GM21360 (cell line): ENCODE data around the gene WDR81.
"Not testable (repeated sequence)": the region's sequence is repeated elsewhere in the genome, so short reads cannot be mapped to it uniquely, and the experiment has no call there.

Experiments used
- ATAC-seq: cut with Tn5 transposase; IDR thresholded peaks from one replicate; pipeline ENCODE4 v1.9.1; 2021; ENCODE audit warnings: mild to moderate bottlenecking, moderate library complexity; ENCODE audit not compliant: unreplicated experiment

The WDR81 gene

DNA sequence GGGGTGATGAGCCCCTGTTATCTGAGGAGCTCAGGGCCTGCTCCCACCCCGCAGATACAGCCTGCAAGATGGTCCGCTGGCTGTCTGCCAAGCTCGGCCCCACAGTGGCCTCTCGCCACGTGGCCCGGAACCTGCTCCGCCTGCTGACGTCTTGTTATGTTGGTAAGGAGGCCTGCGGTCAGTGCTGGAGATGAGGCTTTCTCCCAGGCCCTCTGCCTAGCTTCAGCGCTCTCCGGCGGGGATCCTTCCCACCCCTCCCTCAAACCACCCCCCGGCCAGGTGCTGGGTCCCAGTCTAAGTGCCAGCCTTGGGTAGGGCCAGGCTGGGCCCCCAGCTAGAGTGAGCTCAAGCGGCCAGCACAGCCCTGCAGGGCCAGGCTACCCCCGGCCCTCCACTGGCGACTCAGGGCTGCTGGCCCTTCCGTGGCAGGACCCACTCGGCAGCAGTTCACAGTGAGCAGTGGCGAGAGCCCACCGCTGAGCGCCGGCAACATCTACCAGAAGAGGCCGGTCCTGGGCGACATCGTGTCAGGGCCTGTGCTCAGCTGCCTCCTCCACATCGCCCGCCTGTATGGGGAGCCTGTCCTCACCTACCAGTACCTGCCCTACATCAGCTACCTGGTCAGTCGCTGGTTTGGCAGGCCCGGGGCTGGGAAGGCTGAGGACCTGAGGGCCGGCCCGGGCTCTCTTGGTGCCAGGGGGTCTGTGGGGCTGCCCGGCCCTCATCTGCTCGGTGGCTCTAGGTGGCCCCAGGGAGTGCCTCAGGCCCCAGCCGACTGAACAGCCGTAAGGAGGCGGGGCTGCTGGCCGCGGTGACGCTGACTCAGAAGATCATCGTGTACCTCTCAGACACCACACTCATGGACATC lies 6.1 kb downstream of the WDR81 start:
- ATAC-seq: no peak

DNA sequence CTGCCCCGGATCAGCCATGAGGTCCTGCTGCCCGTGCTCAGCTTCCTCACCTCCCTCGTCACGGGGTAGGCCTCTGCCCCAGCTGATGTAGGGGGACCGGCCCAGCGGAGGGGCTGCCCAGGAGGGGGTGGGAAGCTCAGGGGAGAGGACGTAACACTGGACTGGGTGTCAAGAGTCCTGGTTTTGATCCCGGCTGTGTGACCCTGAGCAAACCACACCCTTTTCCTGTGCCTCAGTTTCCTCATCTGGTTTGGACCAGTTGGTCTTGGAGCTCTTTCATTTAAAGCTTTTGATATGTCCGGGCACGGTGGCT lies 6.6 kb downstream of the WDR81 start:
- ATAC-seq: no peak

DNA sequence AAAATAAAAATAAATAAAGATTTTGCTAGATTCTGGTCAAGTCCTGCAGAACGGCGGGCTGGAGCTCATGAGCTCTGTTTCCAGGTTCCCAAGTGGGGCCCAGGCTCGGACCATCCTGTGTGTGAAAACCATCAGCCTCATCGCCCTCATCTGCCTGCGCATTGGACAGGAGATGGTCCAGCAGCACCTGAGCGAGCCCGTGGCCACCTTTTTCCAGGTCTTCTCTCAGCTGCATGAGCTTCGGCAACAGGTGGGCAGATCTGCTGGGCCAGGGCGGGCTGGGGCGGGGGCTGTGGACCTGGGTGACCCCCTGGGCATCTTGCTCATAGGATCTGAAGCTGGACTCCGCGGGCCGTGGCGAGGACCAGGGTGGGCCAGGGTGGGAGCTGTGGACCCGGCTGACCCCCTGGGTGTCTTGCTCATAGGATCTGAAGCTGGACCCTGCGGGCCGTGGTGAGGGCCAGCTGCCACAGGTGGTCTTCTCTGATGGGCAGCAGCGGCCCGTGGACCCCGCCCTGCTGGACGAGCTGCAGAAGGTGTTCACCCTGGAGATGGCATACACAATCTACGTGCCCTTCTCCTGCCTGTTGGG lies 7.8 kb downstream of the WDR81 start:
- ATAC-seq: no peak

- no peak for ATAC-seq
These were observed 8.4 kb downstream of the WDR81 start for GRCh38 chr17:1732833-1733321.

- no peak for ATAC-seq
These were observed 9.3 kb downstream of the WDR81 start for GRCh38 chr17:1733759-1734158.

- no peak for ATAC-seq
These were observed 10.9 kb downstream of the WDR81 start for GRCh38 chr17:1735418-1735817.

DNA sequence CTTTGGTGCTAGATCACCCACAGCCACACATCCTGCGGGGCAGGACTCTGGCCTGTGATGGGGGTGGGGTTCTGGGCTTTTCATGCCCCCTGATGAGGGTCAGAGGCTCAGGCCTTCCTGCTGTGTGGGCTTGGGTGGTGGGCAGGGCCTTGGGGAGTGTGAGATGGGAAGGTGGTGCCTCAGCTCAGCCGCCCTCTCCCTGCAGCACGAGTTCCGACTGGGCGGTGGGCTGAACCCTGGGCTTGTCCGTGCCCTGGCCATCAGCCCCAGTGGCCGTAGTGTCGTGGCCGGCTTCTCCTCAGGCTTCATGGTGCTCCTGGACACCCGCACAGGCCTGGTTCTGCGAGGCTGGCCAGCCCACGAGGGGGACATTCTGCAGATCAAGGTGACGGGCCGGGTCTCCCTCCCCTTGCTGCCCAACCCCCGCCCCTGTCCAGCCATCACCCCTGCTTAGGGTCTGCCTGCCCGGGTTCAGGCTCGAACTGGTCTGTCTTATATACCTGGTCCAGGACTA lies 11.4 kb downstream of the WDR81 start:
- ATAC-seq: no peak

DNA sequence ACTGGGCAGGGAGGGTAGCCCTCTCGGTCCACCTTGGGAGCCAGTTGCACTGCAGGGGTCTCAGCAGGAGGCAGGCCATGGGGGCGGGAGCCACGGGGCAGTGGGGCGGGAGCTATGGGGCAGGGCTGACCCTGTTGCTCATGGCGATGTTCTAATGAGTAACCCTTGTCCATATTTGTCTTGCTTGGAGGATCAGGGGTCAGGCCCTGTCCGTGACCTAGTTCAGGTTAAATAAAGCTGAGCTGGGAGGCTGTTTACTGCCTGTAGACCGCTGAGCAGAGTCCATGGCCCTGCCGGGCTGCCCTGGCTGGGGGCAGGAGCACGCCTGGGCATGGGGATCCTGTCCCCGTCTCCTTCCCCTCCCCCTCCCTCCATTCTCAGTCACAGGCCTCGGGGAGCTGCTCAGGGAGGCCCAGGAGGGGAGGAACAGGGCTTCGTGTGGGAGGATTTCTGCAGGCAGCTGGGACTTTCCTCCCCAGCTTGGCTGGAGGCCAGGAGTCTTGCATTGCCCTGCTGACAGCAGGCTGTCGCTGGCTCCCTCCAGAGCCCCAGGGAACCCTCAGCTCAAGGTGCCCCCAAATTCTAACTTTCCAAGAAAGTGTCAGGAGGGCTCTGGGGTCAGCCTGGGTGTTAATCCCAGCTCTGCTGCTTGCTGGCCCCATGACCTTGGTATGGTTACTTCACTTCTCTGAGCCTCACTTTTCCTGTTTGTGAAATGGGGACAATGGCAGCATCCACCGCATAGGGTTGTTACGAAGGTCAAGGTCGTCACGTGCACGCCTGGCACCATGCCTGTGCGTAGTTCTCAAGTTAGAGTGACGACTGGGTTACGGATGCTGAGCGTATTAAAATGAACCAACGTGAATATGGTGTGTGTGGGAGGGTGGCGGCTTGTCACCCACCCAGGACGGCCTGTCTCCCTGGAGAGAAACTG lies 12.1 kb downstream of the WDR81 start:
- no peak for ATAC-seq

DNA sequence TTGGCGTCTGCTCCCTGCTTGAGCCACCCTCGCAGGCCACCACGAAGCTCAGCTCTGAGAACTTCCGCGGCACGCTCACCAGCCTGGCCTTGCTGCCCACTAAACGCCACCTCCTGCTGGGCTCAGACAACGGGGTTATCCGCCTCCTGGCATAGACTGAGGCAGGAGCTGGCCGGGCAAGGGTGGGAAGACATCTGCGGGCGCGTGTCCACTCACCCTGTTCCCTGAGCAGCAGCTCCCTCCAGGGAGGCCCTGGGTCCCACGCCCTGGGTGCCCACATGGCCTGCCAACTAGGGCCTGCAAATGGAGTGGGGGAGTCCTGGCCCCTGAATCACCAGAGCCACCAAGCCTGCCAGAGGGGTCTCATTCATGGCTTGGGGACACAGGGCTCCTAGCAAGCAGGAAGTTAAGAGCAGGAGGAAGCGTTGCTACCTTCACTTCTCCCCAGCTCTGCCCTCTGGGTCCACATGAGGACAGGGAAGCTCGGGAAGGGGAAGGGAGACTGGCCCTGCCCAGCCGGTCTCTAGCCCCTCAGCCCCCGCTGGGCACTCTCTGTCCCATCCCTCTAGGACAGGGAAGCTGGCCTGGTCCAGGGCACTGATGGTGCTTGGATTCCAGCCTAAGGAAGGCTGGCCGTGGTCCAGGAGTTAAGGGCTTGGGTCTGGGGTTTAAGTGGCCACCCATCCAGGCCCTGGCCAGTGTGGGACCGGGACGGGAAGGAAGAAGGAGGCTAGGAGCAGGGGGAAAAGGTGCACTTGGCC lies 13.2 kb downstream of the WDR81 start:
- no peak for ATAC-seq

DNA sequence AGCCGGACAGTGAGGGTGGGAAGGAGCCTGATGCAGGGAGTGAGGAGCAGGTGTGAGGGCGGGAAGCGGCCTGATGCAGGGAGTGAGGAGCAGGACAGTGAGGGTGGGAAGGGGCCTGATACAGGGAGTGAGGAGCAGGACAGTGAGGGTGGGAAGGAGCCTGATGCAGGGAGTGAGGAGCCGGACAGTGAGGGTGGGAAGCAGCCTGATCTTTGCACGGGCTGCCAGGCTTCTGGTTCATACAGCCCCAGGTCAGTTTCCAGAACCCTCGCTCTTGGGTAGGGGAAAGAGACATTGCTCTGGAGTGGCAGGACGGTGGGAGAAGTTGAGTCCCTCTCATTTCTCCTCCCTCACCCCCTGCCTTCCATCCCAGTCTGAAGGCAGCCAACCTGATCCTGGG lies 17.4 kb downstream of the WDR81 start:
- not testable (repeated sequence) for ATAC-seq

- no peak for ATAC-seq
These were observed 18.0 kb downstream of the WDR81 start, which contains the start of gene SERPINF2 for GRCh38 chr17:1742371-1743087. Gene SERPINF2, plus strand, starts transcription at chr17:1742871. Its CDS starts 2,125 bp downstream, at chr17:1744996.

GRCh38 chr17:1743088-1743439 lies 18.6 kb downstream of the WDR81 start:
- ATAC-seq: no peak

DNA sequence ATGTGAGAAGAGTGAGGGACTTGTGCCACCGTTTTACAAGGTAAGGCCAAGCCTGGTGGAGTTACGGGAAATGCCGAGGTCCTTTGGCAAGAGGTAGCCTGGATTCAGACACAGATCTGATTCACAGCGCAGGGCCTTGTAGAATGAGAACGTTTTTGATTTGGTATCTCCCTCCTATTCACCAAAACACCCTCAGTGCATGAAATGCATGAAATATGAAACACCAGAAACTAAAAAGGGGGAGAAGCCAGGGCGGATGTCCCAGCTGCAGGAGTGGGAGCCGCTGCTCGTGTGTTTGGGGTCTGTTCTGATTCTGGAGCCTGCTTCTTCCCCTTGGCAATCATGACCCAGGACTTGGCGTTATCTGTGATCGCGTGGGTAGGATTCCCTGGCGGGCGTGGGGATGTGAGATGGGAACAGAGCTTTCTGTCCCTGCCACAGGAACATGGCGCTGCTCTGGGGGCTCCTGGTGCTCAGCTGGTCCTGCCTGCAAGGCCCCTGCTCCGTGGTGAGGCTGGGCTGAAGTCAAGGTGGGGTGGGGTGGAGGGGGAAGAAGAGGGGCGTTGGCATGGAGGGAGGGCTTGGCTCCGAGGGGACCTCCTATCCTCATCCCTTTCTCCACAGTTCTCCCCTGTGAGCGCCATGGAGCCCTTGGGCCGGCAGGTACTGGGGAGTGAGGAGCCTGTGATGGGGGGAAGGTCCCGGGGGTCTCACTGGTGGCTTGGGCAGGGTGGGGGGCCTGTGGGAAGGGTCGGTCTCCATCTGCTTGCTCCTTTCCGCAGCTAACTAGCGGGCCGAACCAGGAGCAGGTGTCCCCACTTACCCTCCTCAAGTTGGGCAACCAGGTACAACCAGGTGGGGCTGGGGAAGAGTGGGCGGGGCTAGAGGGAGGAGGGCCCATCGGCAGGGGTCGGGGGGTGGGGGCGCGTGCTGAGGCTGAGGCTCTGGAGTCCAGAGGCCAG lies 20.3 kb downstream of the WDR81 start:
- no peak for ATAC-seq

DNA sequence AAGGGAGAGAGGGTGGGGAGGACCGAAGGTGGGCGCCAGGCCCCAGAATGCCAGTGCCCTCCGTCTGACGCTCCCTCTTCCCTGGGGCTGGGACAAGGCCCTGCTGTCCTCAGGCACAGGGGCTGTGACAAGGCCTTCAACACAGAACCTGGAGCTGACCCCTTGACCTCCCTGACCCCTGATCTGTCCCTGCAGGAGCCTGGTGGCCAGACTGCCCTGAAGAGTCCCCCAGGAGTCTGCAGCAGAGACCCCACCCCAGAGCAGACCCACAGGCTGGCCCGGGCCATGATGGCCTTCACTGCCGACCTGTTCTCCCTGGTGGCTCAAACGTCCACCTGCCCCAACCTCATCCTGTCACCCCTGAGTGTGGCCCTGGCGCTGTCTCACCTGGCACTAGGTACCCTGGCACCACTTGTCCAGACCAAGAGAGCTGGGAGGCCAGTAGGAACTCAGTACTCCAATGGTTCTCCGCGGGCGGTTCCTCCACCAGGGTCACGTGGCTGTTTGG lies 21.1 kb downstream of the WDR81 start:
- ATAC-seq: no peak

- ATAC-seq: no peak
These were observed 22.6 kb downstream of the WDR81 start for GRCh38 chr17:1746975-1747543.

DNA sequence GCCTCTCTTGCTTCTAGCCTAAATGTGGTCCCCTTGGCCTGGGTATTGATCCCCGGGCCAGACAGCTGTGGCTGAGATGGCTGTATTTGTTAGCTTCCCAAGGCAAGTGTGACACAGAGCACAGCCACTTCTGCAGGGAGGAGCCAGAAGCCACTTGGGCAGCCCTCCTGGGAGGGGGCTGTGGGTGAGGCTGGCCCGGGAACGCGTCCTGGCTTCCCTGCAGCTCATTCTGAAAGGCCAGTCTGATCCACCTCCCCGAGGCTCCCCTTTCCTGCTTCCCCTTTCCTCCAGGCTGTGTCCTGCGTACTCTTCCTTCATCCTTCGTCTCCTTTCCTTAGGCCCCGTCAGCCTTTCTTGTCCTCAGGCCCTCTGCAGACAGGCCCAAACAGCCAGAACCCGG lies 26.1 kb downstream of the WDR81 start:
- ATAC-seq: no peak

DNA sequence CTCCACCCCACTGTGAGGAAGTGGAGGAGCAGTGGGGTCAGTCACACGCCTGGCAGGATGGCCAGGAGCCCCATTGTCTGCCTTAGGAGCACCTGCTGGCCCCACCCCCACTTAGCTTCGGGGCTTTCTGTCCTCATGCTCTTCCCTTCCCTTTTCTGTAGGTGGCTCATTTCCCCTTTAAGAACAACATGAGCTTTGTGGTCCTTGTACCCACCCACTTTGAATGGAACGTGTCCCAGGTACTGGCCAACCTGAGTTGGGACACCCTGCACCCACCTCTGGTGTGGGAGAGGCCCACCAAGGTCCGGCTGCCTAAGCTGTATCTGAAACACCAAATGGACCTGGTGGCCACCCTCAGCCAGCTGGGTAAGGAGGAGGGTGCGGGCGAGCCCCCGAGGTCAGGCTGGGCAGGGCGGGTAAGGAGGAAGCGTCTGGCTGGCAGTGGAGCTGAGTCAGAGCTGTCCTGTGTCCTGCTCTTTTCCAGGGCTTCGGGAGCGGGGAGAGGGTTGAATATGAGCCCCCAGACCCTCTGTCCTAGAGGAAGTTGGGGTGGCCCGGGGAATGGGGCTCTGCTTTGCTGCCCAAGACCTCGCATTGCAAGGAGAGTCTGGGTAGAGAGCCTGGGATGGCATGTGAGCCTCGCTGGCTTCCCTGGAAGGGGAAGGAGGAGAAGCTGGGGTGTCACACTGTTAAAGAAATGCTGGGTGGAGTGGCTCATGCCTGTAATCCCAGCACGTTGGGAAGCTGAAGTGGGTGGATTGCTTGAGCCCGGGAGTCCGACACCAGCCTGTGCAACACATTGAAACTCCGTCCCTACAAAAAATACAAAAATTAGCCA lies 28.1 kb downstream of the WDR81 start:
- ATAC-seq: no peak
